NCI-H1417 (cell line): ENCODE data around the gene KANK2.
A peak's percentile ranks its signal among the peaks of the same experiment; 100 is the strongest.
"Not testable (repeated sequence)": the region's sequence is repeated elsewhere in the genome, so short reads cannot be mapped to it uniquely, and the experiment has no call there.

Experiments used
- DNase-seq, 3 experiments: peaks; one replicate each; lab custom pipeline; 2025; lab: John Stamatoyannopoulos, UW

KANK2 gene

GRCh38 chr19:11196406-11197287 is 698 bp downstream of the KANK2 start:
- DNase-seq = peak in 2 of 3 experiments; percentile 62 to 63

GRCh38 chr19:11195681-11196080 is 1.7 kb downstream of the KANK2 start:
- DNase-seq = no peak

- DNase-seq = no peak
Observed at GRCh38 chr19:11194656-11195558, 2.4 kb downstream of the KANK2 start.

- DNase-seq = no peak
Observed at GRCh38 chr19:11194173-11194572, 3.2 kb downstream of the KANK2 start.

GRCh38 chr19:11192957-11193939 is 4.1 kb downstream of the KANK2 start:
- DNase-seq = no peak

GRCh38 chr19:11191934-11192333 is 5.4 kb downstream of the KANK2 start:
- no peak for DNase-seq

- DNase-seq = no peak
Observed at GRCh38 chr19:11191273-11191755, 6.0 kb downstream of the KANK2 start.

- no peak for DNase-seq
Observed at GRCh38 chr19:11190501-11190900, 6.8 kb downstream of the KANK2 start.

GRCh38 chr19:11187441-11187840 is 9.9 kb downstream of the KANK2 start:
- no peak for DNase-seq

GRCh38 chr19:11182994-11183393 is 14.4 kb downstream of the KANK2 start:
- DNase-seq = no peak

GRCh38 chr19:11181488-11181887 is 15.9 kb downstream of the KANK2 start:
- DNase-seq = no peak

- DNase-seq = not testable (repeated sequence)
Observed at GRCh38 chr19:11180975-11181374, 16.4 kb downstream of the KANK2 start.

- DNase-seq = no peak
Observed at GRCh38 chr19:11180346-11180745, 17.0 kb downstream of the KANK2 start.

- DNase-seq = no peak
Observed at GRCh38 chr19:11179716-11180297, 17.5 kb downstream of the KANK2 start.

GRCh38 chr19:11179145-11179465 is 18.2 kb downstream of the KANK2 start:
- DNase-seq = not testable (repeated sequence)

- no peak for DNase-seq
Observed at GRCh38 chr19:11177592-11177991, 19.8 kb downstream of the KANK2 start.

GRCh38 chr19:11176466-11177193 is 20.7 kb downstream of the KANK2 start:
- no peak for DNase-seq

- no peak for DNase-seq
Observed at GRCh38 chr19:11175920-11176319, 21.4 kb downstream of the KANK2 start.

- DNase-seq = peak in 1 of 3 experiments; percentile 26
Observed at GRCh38 chr19:11174336-11174735, 23.0 kb downstream of the KANK2 start.

GRCh38 chr19:11173516-11174155 is 23.7 kb downstream of the KANK2 start:
- DNase-seq = no peak
